HG02759 (cell line): ENCODE data around the gene HIGD1C.
"Not testable (repeated sequence)": the region's sequence is repeated elsewhere in the genome, so short reads cannot be mapped to it uniquely, and the experiment has no call there.

Experiments used
- ATAC-seq: cut with Tn5 transposase; IDR thresholded peaks from one replicate; pipeline ENCODE4 v1.9.1; 2021; ENCODE audit warnings: mild to moderate bottlenecking, moderate library complexity; ENCODE audit not compliant: unreplicated experiment

The HIGD1C gene

DNA sequence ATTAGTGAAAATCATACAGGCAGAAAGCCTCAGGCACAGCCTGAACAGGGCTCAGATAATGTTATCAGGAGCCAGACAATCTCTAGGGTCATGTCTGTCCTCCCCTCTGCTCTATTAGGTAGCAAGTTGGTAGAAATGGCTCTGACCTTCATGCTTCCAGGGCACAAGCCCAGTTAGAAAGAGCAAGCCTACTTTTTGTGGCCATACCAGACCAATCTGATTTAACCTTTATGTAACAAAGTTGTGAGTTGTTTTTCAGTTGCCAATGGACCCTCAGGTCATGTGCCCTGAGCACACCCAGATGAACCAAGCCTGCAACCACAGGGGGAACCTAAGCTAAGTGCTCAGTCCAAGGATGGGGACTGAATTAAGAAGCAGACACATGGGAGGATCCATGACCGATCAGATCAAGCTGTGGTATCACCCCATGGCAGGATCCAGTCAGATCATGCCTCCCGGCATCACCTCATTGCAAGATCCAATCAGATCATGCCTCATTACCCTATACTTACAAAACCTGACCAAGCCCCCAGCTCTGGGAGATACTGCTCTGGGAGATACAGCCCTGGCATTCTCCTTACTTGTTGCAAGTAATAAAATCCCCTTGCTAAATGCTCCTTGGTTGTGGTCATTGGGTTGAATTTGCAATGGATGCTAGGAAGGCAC lies 18.8 kb upstream of the HIGD1C start:
- no peak for ATAC-seq

- no peak for ATAC-seq
These were observed 17.9 kb upstream of the HIGD1C start for GRCh38 chr12:50934371-50934851.

DNA sequence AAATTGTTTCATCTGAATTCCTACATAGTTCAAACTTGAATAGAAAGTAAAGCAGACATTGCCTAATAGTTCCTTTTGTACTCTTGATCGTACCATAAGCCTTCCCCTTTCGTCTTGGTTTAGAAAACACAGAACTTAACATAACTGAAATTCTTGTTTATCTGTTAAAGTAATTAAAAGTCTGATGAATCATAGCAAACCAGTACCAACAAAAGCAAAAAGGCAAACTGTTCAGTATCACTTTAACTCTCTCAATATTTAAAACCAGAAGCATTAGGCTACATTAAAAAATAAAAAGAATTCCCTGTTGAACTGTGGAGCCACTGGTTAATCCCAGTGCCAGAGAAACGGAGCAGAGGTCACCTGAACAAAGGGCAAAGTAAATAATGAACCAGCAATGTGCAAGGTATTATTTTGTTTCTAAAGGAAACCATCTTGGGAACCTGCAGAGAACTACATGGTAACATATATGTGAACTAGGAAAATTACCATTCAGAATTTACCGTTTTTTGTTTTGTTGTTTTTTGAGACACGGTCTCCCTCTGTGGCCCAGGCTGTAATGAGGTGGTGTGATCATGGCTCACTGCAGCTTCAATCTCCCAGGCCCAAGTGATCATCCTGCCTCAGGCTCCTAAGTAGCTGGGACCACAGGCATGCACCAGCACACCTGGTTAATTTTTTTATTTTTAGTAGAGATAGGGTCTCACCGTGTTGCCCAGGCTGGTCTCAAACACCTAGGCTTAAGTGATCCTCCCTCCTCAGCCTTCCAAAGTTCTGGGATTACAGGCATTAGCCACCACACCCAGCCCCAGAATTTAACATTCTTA lies 17.1 kb upstream of the HIGD1C start:
- ATAC-seq: no peak

GRCh38 chr12:50936821-50937530 lies 15.4 kb upstream of the HIGD1C start:
- no peak for ATAC-seq

- no peak for ATAC-seq
These were observed 14.7 kb upstream of the HIGD1C start for GRCh38 chr12:50937653-50938052.

DNA sequence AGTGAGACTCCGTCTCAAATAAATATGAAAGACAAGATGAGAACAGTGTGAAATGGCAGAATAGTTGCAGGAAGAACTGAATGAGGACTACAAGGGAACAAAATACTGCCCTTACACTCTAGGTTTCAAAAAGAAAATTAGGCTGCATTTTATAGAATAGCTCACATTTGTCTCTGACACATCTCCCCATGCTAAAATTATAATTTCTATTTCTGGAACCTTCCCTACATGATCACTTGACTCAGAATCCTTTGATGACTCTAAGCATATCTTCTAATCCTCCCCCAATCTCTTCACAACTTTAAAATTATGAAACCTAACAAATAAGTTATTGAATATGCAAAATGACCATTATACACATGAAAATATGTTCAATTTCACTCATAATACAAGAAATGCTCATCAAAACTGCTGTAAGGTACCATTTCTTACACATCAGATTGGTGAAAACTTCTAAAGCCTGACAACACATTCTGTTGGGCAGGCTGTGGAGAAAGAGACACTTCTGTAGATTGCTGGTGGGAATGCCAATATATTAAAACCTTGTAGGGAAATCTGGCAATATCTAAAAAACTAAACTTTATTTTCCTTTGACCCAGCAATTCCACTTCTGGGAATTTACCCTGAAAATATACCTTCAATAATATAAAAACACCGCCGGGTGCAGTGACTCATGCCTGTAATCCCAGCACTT lies 4.3 kb upstream of the HIGD1C start:
- ATAC-seq: no peak

DNA sequence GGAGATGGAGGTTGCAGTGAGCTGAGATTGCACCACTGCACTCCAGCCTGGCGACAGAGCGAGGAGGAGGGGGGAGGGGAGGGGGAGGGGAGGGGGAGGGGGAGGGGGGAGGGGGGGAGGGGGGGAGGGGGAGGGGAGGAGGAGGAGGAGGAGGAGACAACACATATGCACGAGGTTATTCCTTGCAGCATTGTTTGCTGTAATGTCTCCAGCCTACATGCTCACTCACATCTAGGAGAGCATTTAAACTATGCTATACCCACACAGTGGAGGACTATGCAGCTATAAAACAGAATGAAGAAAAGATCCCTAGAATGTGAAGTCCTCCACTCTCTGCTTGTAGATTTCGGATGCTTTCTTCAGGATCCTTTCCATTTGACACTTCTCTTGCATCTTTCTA lies 3.5 kb upstream of the HIGD1C start:
- ATAC-seq: no peak

- ATAC-seq: no peak
These were observed 2.5 kb upstream of the HIGD1C start for GRCh38 chr12:50949801-50950302.

DNA sequence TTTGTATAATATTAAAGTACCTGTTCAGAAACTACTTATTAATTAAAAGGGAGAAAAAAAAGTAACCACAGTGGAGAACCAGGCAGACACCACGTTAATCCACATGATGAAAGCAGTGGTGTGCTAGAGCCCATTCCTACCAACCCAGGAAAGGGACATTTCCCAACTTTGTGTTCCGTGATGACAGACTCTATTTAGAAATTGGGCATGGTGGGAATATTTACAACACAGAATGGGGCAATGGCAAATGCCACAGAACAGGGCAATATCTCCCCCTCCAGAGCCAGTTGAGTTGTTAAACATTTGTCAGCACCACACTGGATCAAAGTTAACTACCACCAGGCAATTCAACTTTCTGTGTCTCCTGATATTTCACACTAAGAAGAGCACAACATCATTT lies 1.2 kb upstream of the HIGD1C start:
- no peak for ATAC-seq

- no peak for ATAC-seq
These were observed 703 bp downstream of the HIGD1C start for GRCh38 chr12:50953047-50953446.

DNA sequence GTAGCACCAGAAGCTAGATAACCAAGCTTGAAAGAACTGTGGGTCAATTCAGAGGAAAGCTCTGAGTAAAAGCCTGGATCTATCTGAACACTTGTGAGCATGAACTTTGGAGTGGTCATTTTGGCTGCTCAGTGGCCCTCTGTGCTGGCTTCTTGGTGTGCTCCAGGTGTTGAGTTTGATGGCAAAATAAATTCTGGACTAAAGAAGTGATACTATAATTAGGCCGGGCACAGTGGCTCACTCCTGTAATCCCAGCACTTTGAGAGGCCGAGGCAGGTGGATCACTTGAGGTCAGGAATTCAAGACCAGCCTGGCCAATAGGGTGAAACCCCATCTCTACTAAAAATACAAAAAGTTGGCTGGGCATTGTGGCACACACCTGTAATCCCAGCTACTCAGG lies 2.4 kb downstream of the HIGD1C start:
- not testable (repeated sequence) for ATAC-seq

DNA sequence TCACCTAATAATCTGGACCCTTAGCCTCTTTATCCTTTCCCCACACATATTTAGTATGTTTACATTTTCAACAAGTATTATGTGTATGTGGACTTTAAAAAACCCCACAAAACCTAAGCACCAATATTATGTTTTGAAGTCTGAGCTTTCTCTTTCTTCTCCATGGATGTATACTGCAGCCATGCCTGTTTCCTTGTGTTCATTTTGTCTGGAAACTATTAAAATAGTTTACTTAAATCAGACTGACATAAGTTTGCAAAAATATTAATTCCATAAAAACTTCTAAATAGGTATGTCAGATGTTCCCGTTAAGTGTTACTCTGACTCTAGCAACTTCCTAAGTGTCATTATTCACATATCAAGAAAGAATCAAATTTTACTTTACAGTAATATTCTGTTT lies 2.9 kb downstream of the HIGD1C start:
- no peak for ATAC-seq

DNA sequence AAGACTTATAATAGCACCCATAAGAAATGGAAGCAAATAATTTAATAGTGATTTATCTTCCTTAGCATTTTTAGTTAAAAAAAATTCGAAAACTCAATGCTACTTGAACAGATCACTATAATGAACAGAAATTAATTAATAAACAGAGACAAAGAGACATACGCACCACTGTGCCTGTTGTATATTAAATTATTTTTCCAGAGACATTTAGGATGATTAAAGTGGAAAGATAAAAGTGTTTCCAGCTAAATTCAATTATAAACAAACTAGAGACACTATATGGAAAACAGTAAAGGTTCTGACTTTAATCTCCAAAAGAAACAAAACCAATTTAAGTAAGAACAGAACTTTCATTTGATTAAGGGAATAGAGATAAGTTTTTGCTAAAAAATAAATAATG lies 3.4 kb downstream of the HIGD1C start:
- no peak for ATAC-seq

- ATAC-seq: no peak
These were observed 7.8 kb downstream of the HIGD1C start for GRCh38 chr12:50960130-50960529.

- no peak for ATAC-seq
These were observed 9.4 kb downstream of the HIGD1C start for GRCh38 chr12:50961708-50962107.

DNA sequence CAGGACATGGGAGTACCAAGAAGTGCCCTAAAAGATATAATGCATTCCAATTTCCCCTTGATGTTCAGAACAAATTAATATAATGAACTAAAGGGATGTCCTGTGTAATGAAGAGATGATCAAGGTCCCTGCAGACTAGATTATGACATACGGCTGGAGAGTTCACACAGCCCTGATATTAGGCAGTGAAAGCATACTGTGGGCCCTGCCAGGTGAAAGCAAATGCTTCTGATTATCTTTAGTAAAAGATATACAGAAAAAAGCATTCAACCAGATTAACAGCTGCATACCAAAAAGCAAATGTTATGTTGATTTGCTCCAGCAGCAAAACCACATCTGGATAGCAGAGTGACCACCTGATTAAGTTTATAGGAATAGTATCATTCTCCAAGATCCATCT lies 12.1 kb downstream of the HIGD1C start:
- ATAC-seq: no peak

- no peak for ATAC-seq
These were observed 19.6 kb downstream of the HIGD1C start for GRCh38 chr12:50971946-50972345.

DNA sequence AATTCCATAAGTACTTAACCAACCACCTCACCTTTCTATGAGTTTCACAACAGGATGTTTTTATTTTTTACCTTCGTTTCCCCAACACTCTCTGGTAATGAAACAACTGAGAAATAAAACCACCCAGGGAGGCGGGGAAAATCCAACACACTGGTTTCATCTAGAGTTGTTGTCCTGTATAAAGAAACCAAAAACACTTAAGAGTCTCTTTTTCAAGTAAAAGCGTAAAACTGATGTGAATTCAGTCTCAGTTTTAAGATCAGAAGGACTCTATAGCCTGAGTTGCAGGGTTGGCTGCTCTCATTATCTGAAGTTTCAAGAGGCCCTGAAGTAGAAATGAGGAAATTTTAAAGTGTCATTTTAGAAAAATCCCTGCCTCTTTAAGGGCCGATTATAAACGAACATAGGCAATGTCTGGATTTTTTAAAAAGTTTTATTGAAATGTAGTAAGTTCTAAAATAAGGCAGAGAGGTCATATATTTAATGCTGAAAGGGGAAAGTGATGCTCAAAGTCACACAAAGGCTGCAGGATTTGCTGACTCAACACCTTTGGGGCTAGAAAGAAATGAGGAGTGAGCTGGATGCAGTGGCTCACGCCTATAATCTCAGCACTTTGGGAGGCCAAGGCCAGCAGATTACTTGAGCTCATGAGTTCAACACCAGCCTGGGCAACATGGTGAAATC lies 27.2 kb downstream of the HIGD1C start:
- ATAC-seq: peak; percentile 52

DNA sequence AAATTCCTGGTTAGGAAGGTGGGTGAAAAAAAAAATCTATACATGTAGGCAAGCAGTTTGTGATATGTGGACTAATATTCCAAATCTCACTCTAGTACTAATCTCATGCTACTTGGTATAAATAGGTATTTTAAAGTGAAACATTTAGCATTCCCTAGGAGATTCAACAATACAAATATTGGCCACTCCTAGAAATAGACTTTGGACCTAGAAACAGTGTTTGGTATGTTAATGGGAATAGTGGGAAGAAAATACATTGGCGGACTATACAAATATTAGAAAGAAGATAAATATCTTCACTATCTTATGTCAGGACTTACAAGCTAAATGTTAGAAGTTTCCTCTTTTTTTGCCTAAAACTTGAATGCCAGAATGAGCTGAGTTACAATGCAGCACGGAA lies 28.2 kb downstream of the HIGD1C start:
- no peak for ATAC-seq
